GM23338 (cell line): ENCODE data around the gene POC1B. TPM values are rescaled to one million over a fixed set of nuclear protein-coding genes. Genes with fewer than 3 reads are reported as not detected.

Source experiments
- ATAC-seq: fragments of 200-7000 bp; cut with Tn5 transposase; 3 replicates; pipeline ENCODE4 v1.9.1; 2020
- DNase-seq: peaks from one replicate; pipeline ENCODE4 v3.0.0-alpha.2; 2015; ENCODE audit warnings: low spot score
- H2AFZ ChIP-seq: fragments of 200-600 bp; sonication (generic); 2 replicates; pipeline ENCODE4 v1.8.0; 2016; ENCODE audit warnings: antibody characterized with exemption, mild to moderate bottlenecking, moderate library complexity
- H3F3A ChIP-seq: fragments of 200-600 bp; sonication (generic); replicated peaks from 2 replicates; pipeline ENCODE4 v1.8.0; 2017; ENCODE audit warnings: antibody characterized with exemption, mixed run types, low read depth
- H3K27ac ChIP-seq: fragments of 200-600 bp; sonication (generic); 2 replicates; pipeline ENCODE4 v1.6.1; 2016; ENCODE audit warnings: low read depth
- H3K27me3 ChIP-seq: fragments of 200-600 bp; sonication (generic); 2 replicates; pipeline ENCODE4 v1.8.0; 2016; ENCODE audit warnings: mild to moderate bottlenecking, mixed run types, moderate library complexity; ENCODE audit not compliant: insufficient read depth
- H3K36me3 ChIP-seq: fragments of 200-600 bp; sonication (generic); 2 replicates; pipeline ENCODE4 v1.8.0; 2016; ENCODE audit warnings: mild to moderate bottlenecking; ENCODE audit not compliant: insufficient read depth
- H3K4me1 ChIP-seq: fragments of 200-600 bp; sonication (generic); 2 replicates; pipeline ENCODE4 v1.8.0; 2016; ENCODE audit warnings: mild to moderate bottlenecking, moderate library complexity; ENCODE audit not compliant: insufficient read depth
- H3K4me2 ChIP-seq: fragments of 200-600 bp; sonication (generic); 2 replicates; pipeline ENCODE4 v1.7.1; 2017; ENCODE audit warnings: mixed run types
- H3K4me3 ChIP-seq: fragments of 200-600 bp; sonication (generic); 2 replicates; pipeline ENCODE4 v1.6.1; 2016; ENCODE audit warnings: mixed run types
- H3K79me2 ChIP-seq: fragments of 200-600 bp; sonication (generic); replicated peaks from 2 replicates; pipeline ENCODE4 v1.8.0; 2017; ENCODE audit warnings: mild to moderate bottlenecking; ENCODE audit not compliant: insufficient read depth
- H3K9me2 ChIP-seq: fragments of 200-600 bp; sonication (generic); 2 replicates; pipeline ENCODE4 v1.8.0; 2017; ENCODE audit not compliant: insufficient read depth
- H4K20me1 ChIP-seq: fragments of 200-600 bp; sonication (generic); replicated peaks from 2 replicates; pipeline ENCODE4 v1.8.0; 2017; ENCODE audit warnings: mild to moderate bottlenecking; ENCODE audit not compliant: insufficient read depth
- H3K27ac Mint-ChIP-seq: 2 replicates; pipeline ENCODE4 v1.8.0; 2020; ENCODE audit warnings: inconsistent platforms, mild to moderate bottlenecking, moderate library complexity, mixed read lengths
- H3K27me3 Mint-ChIP-seq: 3 replicates; pipeline ENCODE4 v1.8.0; 2022; ENCODE audit warnings: low read depth, mild to moderate bottlenecking, moderate library complexity, mixed read lengths, inconsistent platforms; ENCODE audit not compliant: insufficient read depth, poor library complexity
- H3K36me3 Mint-ChIP-seq: 3 replicates; pipeline ENCODE4 v1.8.0; 2021; ENCODE audit warnings: low read depth, mild to moderate bottlenecking, inconsistent platforms, moderate library complexity, mixed read lengths
- H3K4me1 Mint-ChIP-seq: 3 replicates; pipeline ENCODE4 v1.8.0; 2020; ENCODE audit warnings: mild to moderate bottlenecking, inconsistent platforms, mixed read lengths
- H3K4me3 Mint-ChIP-seq: 3 replicates; pipeline ENCODE4 v1.8.0; 2021; ENCODE audit warnings: moderate library complexity, mild to moderate bottlenecking, inconsistent platforms, mixed read lengths
- H3K9me3 Mint-ChIP-seq: 3 replicates; pipeline ENCODE4 v1.8.0; 2020; ENCODE audit warnings: moderate library complexity, mild to moderate bottlenecking, inconsistent platforms, mixed read lengths
- CREB1 ChIP-seq: fragments of 250-450 bp; sonication (Bioruptor Pico); IDR thresholded peaks from 2 replicates; pipeline ENCODE4 v1.5.0; 2020; ENCODE audit warnings: low read depth, mild to moderate bottlenecking, moderate library complexity
- CTCF ChIP-seq, 2 experiments: fragments of 200-600 bp in 1 of 2; sonication (generic) in 1 of 2; conservative IDR thresholded peaks; 2 replicates each; pipeline versions ENCODE4 v1.5.1 to v1.6.1; 2016 to 2017; ENCODE audit warnings: antibody characterized with exemption in 2 of 2, low read depth in 2 of 2, mild to moderate bottlenecking in 2 of 2, moderate library complexity in 1 of 2
- EZH2 ChIP-seq: fragments of 200-600 bp; sonication (generic); IDR thresholded peaks from one replicate; pipeline ENCODE4 v1.8.0; 2017; ENCODE audit warnings: antibody characterized with exemption, mild to moderate bottlenecking, low read depth; ENCODE audit not compliant: unreplicated experiment
- EZH2phosphoT487 ChIP-seq: fragments of 200-600 bp; sonication (generic); IDR thresholded peaks from one replicate; pipeline ENCODE4 v1.8.1; 2018; ENCODE audit warnings: antibody characterized with exemption; ENCODE audit not compliant: unreplicated experiment
- NANOG ChIP-seq: IDR thresholded peaks from 2 replicates; pipeline ENCODE4 v1.6.1; 2016; ENCODE audit warnings: antibody characterized with exemption, borderline replicate concordance
- POLR2AphosphoS5 ChIP-seq: IDR thresholded peaks from 2 replicates; pipeline ENCODE4 v1.6.1; 2016; ENCODE audit warnings: antibody characterized with exemption, low read depth
- STAT1 ChIP-seq: IDR thresholded peaks from one replicate; pipeline ENCODE4 v1.6.1; 2016; ENCODE audit warnings: antibody characterized with exemption; ENCODE audit not compliant: unreplicated experiment
- ZNF114 ChIP-seq: fragments of 250-450 bp; sonication (Bioruptor Pico); IDR thresholded peaks from 2 replicates; pipeline ENCODE4 v1.5.0; 2020; ENCODE audit warnings: mild to moderate bottlenecking, moderate library complexity
- ZNF331 ChIP-seq: fragments of 250-450 bp; sonication (Bioruptor Pico); IDR thresholded peaks from 2 replicates; pipeline ENCODE4 v1.5.0; 2020; ENCODE audit warnings: low read depth, mild to moderate bottlenecking, moderate library complexity
- ZNF462 ChIP-seq: fragments of 250-450 bp; sonication (Bioruptor Pico); IDR thresholded peaks from 2 replicates; pipeline ENCODE4 v1.5.0; 2020; ENCODE audit warnings: mild to moderate bottlenecking, moderate library complexity
- polyA plus RNA-seq: library from polyadenylated mRNA; unstranded; fragments of >200 nt; fragmentation: Nextera tagmentation; extraction: Ambion mirVana; gene quantifications from 2 replicates; pipeline ENCODE4 v1.2.1, GENCODE V29; 2016
- total RNA-seq: library from RNA; depleted of rRNA; stranded (reverse); fragments of >200 nt; shearing (Covaris generic); gene quantifications from 2 replicates; pipeline ENCODE4 v1.2.3, GENCODE V29; 2014

The POC1B gene
- total and polyA plus RNA-seq, 2 experiments from 2014 or later: 11.8 to 17.5 TPM

- no peaks in the 10 kb centered on the region for H3K79me2 ChIP-seq
- no peaks in the 10 kb centered on the region for H3K4me1 Mint-ChIP-seq
- TF ChIP-seq POLR2AphosphoS5: no peak
- no peak for TF ChIP-seq CTCF (conservative IDR thresholded peaks at IDR 0.05; ENCODE audit: low read depth in 2 of 2)
- TF ChIP-seq STAT1: no peak
- ATAC-seq (no peak), DNase-seq (no peak)
- H3K4me3 ChIP-seq: no peak overlapping the region
- H3K4me1 ChIP-seq: no peaks in the 10 kb centered on the region
- no peaks in the 10 kb centered on the region for H3F3A ChIP-seq
- H3K4me2 ChIP-seq: no peak overlapping the region
- H2AFZ ChIP-seq: no peak overlapping the region
- H3K27me3 Mint-ChIP-seq: no peaks in the 10 kb centered on the region
- H3K36me3 Mint-ChIP-seq: no peaks in the 10 kb centered on the region
- H3K27ac Mint-ChIP-seq: no peak overlapping the region
- 0 out of 2 replicates have a peak, but pooled peaks cover 4% of the 10 kb centered on the region for H3K9me2 ChIP-seq
- H3K27ac ChIP-seq: no peak overlapping the region
- no peaks in the 10 kb centered on the region for H3K27me3 ChIP-seq
- H4K20me1 ChIP-seq: no peaks in the 10 kb centered on the region
- H3K4me3 Mint-ChIP-seq: no peak overlapping the region
- H3K36me3 ChIP-seq: no peaks in the 10 kb centered on the region
- no peaks in the 10 kb centered on the region for H3K9me3 Mint-ChIP-seq
Observed at GRCh38 chr12:89476232-89476631, 49.6 kb downstream of the POC1B start.

- no peaks in the 10 kb centered on the region for H3K4me1 Mint-ChIP-seq
- H3K36me3 Mint-ChIP-seq: no peaks in the 10 kb centered on the region
- no peak overlapping the region for H3K4me2 ChIP-seq
- H3K36me3 ChIP-seq: no peaks in the 10 kb centered on the region
- H4K20me1 ChIP-seq: no peaks in the 10 kb centered on the region
- H3K79me2 ChIP-seq: no peaks in the 10 kb centered on the region
- H3K9me3 Mint-ChIP-seq: no peaks in the 10 kb centered on the region
- no peaks in the 10 kb centered on the region for H3K27me3 Mint-ChIP-seq
- no peak for ATAC-seq
- no peak for TF ChIP-seq ZNF331
- TF ChIP-seq ZNF462: no peak
- no peak for TF ChIP-seq EZH2phosphoT487
- no peak for TF ChIP-seq EZH2
- TF ChIP-seq STAT1: no peak
- TF ChIP-seq NANOG: no peak
- TF ChIP-seq POLR2AphosphoS5: no peak
- TF ChIP-seq CREB1 (CRISPR knock-in tag): no peak
- TF ChIP-seq ZNF114: no peak
- no peaks in the 10 kb centered on the region for H3K27me3 ChIP-seq
- H3K27ac ChIP-seq: no peak overlapping the region
- no peak overlapping the region for H2AFZ ChIP-seq
- H3F3A ChIP-seq: no peaks in the 10 kb centered on the region
- no peak for DNase-seq
- H3K9me2 ChIP-seq: 0 out of 2 replicates have a peak, but pooled peaks cover 4% of the 10 kb centered on the region
- H3K27ac Mint-ChIP-seq: no peak overlapping the region
- H3K4me3 Mint-ChIP-seq: no peak overlapping the region
- H3K4me3 ChIP-seq: no peak overlapping the region
- no peaks in the 10 kb centered on the region for H3K4me1 ChIP-seq
Observed at GRCh38 chr12:89475203-89475990, 50.5 kb downstream of the POC1B start.
